ENCODE measurements around the gene ZFYVE26. TPM values are rescaled to one million over a fixed set of nuclear protein-coding genes. Genes with fewer than 3 reads are reported as not detected.
A peak's percentile ranks its signal among the peaks of the same experiment; 100 is the strongest.

The ZFYVE26 gene
- polyA plus RNA-seq, 3 donors: 1.0 to 17.6 (median 2.3) TPM

DNA sequence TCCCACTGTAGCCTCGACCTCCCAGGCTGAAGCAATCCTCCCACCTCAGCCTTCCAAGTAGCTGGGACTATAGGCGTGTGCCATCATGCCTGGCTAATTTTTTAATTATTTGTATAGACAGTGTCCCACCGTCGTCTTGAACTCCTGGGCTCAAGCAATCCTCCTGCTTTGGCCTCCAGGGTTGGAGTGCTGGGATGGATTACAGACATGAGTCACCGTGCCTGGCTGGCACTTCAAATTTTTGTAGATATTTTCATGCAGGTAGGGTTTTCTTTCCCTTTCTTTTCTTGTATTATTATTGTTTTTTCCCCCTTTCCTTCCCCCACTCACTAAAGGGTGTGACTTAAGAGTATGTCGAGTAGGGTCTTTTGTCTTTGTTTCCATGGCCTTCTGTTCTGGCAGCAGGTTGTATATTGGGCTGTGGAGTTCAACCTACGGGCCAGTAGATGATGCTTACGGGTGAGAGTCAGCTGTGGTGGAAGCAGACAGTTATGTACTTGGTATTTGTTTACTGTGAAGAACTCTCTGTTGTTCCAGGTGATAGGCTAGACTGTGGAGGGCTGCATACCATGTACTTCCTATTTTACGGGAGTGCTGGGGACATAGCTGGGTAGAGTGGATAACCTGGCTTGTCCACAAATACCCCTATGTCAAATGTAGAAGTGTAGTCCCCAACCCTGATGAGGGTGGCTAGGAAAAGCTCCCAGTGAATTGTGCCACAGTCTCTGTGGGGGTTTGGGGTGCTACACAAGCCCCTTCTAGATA lies 33.9 kb upstream of the ZFYVE26 start:
- no peak for TF ChIP-seq CTCF (IDR thresholded peaks at IDR 0.05)
- Histone ChIP-seq H3K9ac (ENCODE audit: insufficient read depth, low read length, poor library complexity, severe bottlenecking) (no peak overlapping the region), H3K4me3 (replicated peaks in 1 of 3; ENCODE audit: low read depth in 2 of 3, low read length in 3 of 3) (no peak overlapping the region), H3K4me2 (replicated peaks; ENCODE audit: extremely low read depth, low read length, poor library complexity, severe bottlenecking) (no peak overlapping the region), H4K20me1 (ENCODE audit: insufficient read depth, low read length) (no peaks in the 10 kb centered on the region), H3K9me3 (replicated peaks in 1 of 2; ENCODE audit: control insufficient read depth in 1 of 2, insufficient read depth in 1 of 2, low read length in 2 of 2) (peaks cover 0 to 18% of the 10 kb centered on the region in 2 donors), H3K4me1 (ENCODE audit: control insufficient read depth in 1 of 2, insufficient read depth in 2 of 2, low read length in 2 of 2) (peaks cover 46 to 51% of the 10 kb centered on the region in 2 donors), H3K27ac (ENCODE audit: low read depth in 1 of 2, low read length in 2 of 2) (peak overlapping the region in 1 of 2 donors; percentile 99), H3K79me2 (ENCODE audit: insufficient read depth, low read length) (peaks cover 8% of the 10 kb centered on the region), H3K27me3 (ENCODE audit: control insufficient read depth in 2 of 2, insufficient read depth in 2 of 2, low read length in 2 of 2) (no peaks in the 10 kb centered on the region), H2AFZ (ENCODE audit: insufficient read depth, low read depth, low read length, poor library complexity, severe bottlenecking) (no peak overlapping the region), H3K36me3 (replicated peaks in 1 of 2; ENCODE audit: control insufficient read depth in 1 of 2, insufficient read depth in 2 of 2, low read length in 2 of 2) (no peaks in the 10 kb centered on the region)
- H3K36me3 Mint-ChIP-seq: peaks cover 15 to 30% of the 10 kb centered on the region in 2 donors
- WGBS (ENCODE audit: insufficient coverage): 100% methylated on average over 2 of the region's 9 CpGs
- peaks cover 0 to 1% (median 0%) of the 10 kb centered on the region in 3 donors for H3K27me3 Mint-ChIP-seq (ENCODE audit: low read depth in 3 of 3)
- DNase-seq: no peak
- peaks cover 47% of the 10 kb centered on the region for H3K4me1 Mint-ChIP-seq
- no peak overlapping the region for H3K4me3 Mint-ChIP-seq
- peak overlapping the region in 5 of 7 donors; percentile 71 to 99 (median 96) for H3K27ac Mint-ChIP-seq
- peaks cover 5 to 19% (median 15%) of the 10 kb centered on the region in 7 donors for H3K9me3 Mint-ChIP-seq
- intact Hi-C loops (cut with micrococcal nuclease): no loop called here

DNA sequence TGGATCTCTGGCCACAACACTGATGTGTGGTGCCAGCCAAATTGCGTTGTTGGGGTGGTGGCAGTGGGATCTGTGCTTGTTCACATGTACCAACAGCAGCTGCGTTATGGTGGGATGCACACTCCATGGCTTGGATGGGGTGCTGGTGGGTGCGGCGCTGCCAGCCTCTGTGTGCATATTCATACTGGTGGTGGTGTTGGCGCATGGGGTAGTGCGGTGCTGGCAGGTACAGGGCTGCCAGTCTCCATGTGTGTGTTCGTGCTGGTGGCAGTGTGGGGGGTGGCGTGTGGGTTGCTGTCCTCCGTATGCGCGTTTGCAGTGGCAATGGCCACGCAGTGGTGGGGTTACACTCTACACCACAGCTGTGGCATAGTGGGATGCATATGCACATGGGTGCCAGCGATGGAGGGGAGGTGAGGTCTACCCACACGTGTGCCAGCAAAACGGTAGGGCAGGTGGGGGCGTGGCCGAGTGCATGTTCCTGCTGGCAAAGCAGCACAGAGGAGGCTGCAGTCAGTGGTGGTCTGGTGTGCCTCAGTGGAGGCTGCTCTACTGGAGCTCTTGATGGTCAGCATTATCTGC lies 29.7 kb upstream of the ZFYVE26 start:
- H3K27me3 ChIP-seq (ENCODE audit: control insufficient read depth in 2 of 2, insufficient read depth in 2 of 2, low read length in 2 of 2): no peaks in the 10 kb centered on the region
- H3K4me3 ChIP-seq (replicated peaks in 1 of 3; ENCODE audit: low read depth in 2 of 3, low read length in 3 of 3): no peak overlapping the region
- H3K9ac ChIP-seq (ENCODE audit: insufficient read depth, low read length, poor library complexity, severe bottlenecking): no peak overlapping the region
- peaks cover 8% of the 10 kb centered on the region for H3K79me2 ChIP-seq (ENCODE audit: insufficient read depth, low read length)
- Mint-ChIP-seq H3K27ac (no peak overlapping the region), H3K27me3 (ENCODE audit: low read depth in 3 of 3) (peaks cover 0 to 3% (median 1%) of the 10 kb centered on the region in 3 donors), H3K4me3 (no peak overlapping the region), H3K4me1 (peaks cover 14% of the 10 kb centered on the region), H3K9me3 (peaks cover 5 to 19% (median 16%) of the 10 kb centered on the region in 7 donors), H3K36me3 (peaks cover 29 to 30% of the 10 kb centered on the region in 2 donors)
- H3K4me2 ChIP-seq (replicated peaks; ENCODE audit: extremely low read depth, low read length, poor library complexity, severe bottlenecking): no peak overlapping the region
- no peaks in the 10 kb centered on the region for H3K36me3 ChIP-seq (replicated peaks in 1 of 2; ENCODE audit: control insufficient read depth in 1 of 2, insufficient read depth in 2 of 2, low read length in 2 of 2)
- H3K27ac ChIP-seq (ENCODE audit: low read depth in 1 of 2, low read length in 2 of 2): no peak overlapping the region
- 98% methylated on average over 15 of the region's 17 CpGs for WGBS (ENCODE audit: insufficient coverage)
- TF ChIP-seq CTCF (IDR thresholded peaks at IDR 0.05): no peak
- intact Hi-C loops (cut with micrococcal nuclease): loop anchor here in 1 of 2 donors (10.0 kb wide), 1 partner anchor 89 kb away; no protein-coding TSS in a partner anchor
- H3K9me3 ChIP-seq (replicated peaks in 1 of 2; ENCODE audit: control insufficient read depth in 1 of 2, insufficient read depth in 1 of 2, low read length in 2 of 2): peaks cover 0 to 20% of the 10 kb centered on the region in 2 donors
- H4K20me1 ChIP-seq (ENCODE audit: insufficient read depth, low read length): no peaks in the 10 kb centered on the region
- DNase-seq: no peak
- peaks cover 9 to 12% of the 10 kb centered on the region in 2 donors for H3K4me1 ChIP-seq (ENCODE audit: control insufficient read depth in 1 of 2, insufficient read depth in 2 of 2, low read length in 2 of 2)
- no peak overlapping the region for H2AFZ ChIP-seq (ENCODE audit: insufficient read depth, low read depth, low read length, poor library complexity, severe bottlenecking)

All from CD14-positive monocyte (primary cell).